ENCODE measurements around the gene DDR1.
"Not testable (repeated sequence)": the region's sequence is repeated elsewhere in the genome, so short reads cannot be mapped to it uniquely, and the experiment has no call there.

The DDR1 gene

DNA sequence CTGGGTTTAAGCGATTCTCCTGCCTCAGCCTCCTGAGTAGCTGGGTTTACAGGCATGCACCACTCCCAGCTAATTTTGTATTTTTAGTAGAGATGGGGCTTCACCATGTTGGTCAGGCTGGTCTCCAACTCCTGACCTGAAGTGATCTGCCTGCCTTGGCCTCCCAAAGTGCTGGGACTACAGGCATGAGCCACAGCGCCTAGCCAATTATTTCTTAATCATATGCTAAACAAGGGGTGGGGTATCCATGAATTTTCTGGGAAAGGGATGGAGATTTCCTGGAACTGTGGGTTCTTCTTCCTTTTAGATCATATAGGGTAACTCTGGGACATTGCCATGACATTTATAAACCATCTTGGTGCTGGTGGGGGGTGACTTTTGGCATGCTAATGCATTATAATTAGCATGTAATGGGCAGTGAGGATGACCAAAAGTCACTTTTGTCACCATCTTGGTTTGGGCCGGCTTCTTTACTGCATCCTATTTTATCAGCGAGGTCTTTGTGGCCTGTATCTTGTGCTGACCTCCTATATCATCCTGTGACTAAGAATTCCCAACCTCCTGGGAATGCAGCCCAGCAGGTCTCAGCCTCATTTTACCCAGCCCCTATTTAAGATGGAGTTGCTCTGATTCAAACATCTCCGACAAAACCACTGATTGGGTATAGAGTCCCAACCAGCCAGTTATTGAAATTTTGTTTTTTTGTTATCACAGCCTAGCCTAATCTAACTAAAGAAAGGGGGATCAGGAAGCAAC lies 29.9 kb upstream of the DDR1 start:
- DNase-seq (ENCODE audit: low read depth) = no peak

DNA sequence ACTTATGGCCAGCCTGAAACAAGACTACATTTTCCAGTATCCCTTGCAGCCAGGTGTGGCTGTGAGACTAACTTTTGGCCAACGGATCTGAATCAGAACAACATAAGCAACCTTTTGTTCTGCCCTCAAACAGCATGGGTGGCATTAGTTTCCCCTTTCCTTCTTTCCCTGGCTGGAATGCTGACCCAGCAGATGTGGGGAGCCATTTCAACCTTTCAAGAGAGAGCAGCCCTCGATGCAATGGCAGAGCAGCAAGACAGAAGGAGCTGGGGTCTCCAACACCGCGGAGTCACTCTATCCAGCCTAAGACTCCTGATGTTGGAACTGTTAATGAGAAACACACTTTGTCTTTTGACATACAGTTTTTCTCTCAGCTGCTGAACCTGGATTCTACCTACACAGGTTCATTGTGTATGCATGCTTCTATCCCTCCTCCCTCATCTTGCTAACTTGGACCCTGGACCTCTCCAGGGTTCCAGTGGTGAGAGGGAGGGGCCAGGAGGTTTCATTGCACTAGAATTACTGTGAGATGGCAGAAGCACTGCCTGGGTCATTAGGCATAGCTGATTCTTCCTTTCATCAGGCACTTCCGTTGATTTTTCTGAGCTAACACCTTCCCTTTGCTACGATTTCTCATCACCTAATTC lies 28.8 kb upstream of the DDR1 start:
- DNase-seq (ENCODE audit: low read depth) = no peak

DNA sequence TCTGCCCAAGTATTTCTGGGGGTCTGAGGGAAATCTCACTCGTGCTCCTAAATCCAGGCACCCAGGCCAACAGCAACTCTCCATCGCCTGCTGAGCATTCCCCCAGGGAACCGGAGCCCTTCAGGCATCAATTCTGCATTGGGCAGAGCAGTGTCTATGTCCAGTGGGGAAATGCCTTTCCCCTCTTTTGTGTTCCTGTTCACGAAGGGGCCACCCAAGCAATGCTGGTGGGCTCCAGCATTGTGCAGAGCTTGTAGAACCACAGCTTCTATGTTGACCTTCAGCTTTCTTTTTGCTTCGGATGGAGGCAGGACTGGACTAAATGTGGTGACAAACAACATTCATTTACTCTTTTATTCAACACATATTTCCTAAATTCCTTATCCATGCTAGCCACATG lies 27.2 kb upstream of the DDR1 start:
- DNase-seq (ENCODE audit: low read depth) = no peak

DNA sequence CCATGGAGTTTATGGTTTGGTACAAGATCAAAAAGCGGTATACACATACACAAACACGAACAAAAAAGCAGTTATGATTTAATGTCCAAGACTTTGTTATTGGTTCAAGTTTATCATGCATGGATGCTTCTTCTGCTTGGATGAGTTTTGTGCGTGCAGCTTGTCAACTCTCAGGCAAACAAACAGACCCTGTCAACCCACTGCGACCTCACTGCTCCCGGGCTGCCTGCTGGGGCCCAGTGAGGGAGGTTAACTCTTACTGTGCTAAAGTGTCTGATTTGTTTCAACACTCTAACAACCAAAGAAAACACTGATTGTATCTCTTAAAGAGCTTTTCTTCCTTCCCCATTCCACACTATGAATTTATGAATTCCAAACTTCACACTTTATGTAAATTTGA lies 26.8 kb upstream of the DDR1 start:
- DNase-seq (ENCODE audit: low read depth) = no peak

DNA sequence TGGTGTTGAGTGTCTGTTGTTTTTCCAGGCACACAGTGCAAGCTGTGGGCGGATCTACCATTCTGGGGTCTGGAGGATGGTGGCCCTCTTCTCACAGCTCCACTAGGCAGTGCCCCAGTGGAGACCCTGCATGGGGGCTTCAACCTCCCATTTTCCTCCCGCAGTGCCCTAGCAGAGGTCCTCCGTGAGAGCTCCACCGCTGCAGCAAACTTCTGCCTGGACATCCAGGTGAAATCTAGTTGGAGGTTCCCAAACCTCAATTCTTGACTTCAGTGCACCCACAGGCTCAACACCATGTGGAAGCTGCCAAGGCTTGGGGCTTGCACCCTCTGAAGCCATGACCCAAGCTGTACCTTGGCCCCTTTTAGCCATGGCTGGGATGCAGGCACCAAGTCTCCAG lies 24.6 kb upstream of the DDR1 start:
- DNase-seq (ENCODE audit: low read depth) = not testable (repeated sequence)

DNA sequence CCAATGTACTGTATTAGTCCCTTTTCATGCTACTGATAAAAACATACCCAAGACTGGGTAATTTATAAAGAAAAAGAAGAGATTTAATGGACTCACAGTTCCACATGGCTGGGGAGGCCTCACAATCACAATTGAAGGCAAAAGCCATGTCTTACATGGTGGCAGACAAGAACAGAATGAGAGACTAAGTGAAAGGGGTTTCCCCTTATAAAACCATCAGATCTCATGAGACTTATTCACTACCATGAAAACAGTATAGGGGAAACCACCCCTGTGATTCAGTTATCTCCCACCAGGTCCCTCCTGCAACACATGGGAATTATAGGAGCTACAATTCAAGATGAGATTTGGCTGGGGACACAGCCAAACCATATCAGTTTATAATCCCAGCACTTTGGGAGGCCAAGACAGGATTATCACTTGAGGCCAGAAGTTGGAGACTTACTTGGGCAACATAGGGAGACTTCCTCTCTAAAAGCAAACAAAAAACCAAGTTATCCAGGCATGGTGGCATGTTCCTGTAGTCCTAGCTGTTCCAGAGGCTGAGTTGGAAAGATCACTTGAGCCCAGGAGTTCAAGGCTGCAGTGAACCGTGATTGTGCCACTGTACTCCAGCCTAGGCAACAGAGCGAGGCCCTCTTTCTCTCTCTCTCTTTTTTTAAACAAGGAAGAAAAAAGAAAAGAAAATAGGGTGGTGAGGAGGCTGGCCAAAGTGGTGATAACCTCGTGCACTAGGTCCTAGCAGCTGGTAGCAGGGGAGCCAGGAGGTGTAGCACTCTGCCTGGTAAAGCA lies 22.9 kb upstream of the DDR1 start:
- no peak for DNase-seq (ENCODE audit: low read depth)

DNA sequence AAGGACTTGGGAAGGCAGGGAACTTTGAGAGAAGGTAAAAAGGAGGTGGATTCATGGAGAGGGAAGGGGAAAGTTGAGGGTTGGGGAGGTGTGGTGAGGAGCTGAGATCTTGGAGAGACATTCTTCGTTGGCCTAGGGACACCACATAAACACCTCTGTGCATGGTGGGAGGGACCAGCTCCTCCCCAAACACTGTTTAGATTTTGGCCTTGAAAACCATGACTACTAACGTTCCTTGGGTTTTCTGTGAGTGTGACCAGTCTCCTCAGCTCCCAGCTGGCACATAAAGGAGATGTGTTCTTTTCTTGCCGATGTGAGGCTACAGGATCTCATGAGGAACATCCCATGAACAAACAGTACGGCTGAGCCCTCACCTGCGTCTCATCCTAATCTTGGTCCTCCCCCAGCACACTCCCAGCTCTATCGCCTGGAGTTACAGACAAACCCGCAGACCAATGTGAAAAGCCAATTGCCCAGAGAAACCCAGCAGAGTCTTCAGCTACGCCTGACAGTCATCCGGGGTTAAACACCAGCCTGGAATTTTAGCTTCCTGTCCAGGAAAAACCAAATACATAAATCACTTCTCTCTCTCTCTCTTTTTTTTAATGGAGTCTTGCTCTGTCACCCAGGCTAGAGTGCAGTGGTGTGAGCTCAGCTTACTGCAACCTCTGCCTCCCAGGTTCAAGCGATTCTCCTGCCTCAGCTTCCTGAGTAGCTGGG lies 22.0 kb upstream of the DDR1 start:
- no peak for DNase-seq (ENCODE audit: low read depth)

DNA sequence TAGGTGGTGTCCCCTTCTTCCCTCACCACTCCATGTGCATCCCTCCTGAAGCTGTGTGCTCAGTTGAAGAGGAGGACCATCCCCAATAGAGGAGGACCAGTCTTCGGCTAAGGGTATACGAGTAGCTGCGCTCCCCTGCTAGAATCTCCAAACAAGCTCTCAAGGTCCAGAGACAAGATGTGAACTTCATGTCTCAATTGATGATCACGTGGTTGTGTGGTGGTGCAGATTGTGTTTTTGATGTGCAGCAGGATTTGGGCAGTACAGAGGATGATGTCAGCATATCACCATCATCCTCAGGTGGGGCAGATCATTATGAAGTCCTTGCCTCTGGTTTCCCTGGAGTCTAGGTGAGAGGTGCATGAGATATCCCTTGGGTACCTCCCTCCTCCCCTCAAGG lies 20.0 kb upstream of the DDR1 start:
- DNase-seq (ENCODE audit: low read depth) = no peak

DNA sequence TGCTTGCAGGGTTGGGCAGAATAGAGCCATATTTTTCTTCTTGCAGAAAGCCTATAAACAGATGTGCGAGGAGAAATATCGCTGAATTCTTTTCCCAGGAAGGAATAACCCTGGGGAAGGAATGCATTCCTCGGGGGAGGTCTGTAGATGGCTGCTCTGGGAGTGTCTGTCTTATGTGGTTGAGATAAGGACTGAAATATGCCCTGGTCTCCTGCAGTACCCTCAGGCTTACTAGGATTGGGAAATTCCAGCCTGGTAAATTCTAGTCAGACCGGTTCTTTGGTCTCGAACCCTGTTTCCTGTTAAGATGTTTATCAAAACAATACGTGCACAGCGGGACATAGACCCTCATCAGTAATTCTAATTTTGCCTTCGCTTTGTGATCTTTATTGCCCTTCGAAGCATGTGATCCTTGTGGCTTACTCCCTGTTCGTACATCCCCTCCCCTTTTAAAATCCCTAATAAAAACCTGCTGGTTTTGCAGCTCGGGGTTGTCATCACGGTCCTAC lies 15.0 kb upstream of the DDR1 start:
- DNase-seq (ENCODE audit: low read depth) = not testable (repeated sequence)

DNA sequence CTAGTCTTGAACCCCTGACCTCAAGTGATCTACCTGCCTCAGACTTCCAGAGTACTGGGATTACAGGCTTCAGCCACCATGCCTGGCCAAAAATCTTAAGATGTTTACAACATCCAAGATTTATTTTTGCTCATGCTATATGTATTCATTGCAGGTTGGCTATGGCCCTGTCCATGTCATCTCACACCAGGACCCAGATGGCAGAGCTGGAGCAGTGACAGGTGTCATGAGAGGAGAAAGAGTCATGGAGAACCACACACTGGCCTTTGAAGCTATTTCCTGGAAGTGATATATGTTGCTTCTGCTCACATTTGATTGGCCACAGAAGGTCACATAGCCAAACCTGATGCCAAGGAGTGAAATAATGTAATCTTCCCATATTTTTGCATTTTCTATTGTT lies 13.8 kb upstream of the DDR1 start:
- no peak for DNase-seq (ENCODE audit: low read depth)

DNA sequence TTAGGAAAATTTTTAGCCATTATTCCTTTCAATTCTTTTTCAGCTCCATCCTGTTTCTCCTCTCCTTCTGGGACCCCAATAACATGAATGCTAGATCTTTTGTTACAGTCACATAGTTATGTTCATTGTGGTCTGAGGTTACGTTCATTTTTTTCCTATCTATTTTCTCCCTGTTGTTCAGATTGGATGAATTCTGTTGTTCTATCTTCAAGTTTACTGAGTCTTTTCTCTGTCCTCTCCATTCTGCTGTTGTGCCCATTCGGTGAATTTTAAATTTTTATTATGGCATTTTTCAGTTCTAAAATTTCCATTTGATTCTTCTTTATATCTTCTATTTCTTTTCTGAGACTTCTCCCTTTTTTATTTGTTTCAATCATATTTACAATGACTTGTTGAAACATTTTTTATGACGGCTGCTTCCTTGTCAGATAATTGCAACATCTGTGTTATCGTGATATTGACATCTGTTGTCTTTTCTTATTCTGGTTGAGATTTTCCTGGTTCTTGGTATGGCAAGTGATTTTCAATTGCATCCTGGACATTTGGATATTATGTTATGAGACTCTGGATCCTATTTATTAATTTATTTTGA lies 12.6 kb upstream of the DDR1 start:
- no peak for DNase-seq (ENCODE audit: low read depth)

DNA sequence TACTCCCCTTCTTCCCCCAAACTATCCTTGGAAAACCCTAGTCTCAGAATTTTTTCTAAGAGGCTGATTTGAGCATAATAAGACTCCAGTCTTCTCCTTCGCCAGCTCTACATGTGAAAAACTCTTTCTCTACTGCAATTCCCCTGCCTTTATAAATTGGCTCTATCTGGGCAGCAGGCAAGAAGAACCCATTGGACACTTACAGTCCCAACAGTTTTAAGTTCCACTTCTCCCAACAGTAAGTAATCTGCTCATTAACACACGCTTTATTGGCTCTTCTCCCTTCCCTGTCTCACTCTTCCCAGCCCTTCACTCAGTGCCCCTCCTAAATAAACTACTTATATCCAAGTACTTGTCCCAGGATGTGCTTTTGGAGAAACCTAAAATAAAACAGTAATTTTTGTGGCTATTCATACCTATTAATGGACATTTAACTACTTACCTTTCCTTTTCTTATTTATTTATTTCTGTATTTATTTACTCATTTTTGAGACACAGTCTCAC lies 11.1 kb upstream of the DDR1 start:
- DNase-seq (ENCODE audit: low read depth) = no peak

DNA sequence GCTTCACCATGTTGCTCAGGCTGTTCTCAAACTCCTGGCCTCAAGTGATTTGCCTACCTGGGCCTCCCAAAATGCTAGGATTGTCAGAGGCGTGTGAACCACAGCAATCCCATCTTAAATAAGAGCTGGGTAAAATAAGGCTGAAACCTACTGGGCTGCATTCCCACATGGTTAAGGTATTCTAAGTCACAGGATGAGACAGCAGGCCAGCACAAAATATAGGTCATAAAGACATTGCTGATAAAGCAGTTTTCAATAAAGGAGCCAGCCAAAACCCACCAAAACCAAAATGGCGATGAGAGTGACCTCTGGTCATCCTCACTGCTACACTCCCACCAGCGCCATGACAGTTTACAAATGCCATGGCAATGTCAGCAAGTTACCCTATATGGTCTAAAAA lies 10.5 kb upstream of the DDR1 start:
- not testable (repeated sequence) for DNase-seq (ENCODE audit: low read depth)

DNA sequence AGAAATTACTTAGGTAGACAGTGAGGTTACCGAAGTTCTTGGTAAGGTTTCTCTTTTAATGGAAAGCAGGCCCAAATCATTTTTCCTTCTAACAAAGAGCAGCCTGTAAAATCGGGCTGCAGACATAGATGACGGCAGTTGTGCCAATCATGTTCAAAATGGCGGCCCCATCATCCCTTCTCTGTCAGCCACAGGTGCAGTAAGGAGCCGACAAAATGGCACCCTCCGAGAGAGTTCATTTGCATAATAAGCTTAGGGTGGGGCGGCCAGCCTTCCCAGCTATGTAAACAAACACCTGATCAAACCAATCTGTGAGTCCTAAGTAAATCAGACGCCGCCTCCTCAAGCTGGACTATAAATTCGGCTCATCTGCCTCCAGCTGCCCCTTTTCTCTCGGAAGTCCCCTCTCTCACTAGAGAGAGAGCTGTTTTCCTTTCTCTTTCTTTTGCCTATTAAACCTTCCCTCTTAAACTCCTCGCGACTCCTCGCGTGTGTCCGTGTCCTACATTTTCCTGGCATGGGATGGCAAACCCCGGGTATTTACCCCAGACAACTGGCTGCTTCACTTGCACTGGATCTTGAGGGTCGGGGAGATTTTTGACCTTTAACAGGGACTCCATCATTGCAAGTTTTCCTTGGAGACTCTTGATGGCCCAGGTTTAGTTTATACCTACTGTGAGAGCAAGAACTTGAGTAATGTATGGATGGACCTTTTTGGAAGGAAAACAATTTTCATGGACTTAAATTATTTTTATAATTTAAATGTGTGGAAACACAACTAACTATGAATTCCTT lies 8.9 kb upstream of the DDR1 start:
- no peak for DNase-seq (ENCODE audit: low read depth)

DNA sequence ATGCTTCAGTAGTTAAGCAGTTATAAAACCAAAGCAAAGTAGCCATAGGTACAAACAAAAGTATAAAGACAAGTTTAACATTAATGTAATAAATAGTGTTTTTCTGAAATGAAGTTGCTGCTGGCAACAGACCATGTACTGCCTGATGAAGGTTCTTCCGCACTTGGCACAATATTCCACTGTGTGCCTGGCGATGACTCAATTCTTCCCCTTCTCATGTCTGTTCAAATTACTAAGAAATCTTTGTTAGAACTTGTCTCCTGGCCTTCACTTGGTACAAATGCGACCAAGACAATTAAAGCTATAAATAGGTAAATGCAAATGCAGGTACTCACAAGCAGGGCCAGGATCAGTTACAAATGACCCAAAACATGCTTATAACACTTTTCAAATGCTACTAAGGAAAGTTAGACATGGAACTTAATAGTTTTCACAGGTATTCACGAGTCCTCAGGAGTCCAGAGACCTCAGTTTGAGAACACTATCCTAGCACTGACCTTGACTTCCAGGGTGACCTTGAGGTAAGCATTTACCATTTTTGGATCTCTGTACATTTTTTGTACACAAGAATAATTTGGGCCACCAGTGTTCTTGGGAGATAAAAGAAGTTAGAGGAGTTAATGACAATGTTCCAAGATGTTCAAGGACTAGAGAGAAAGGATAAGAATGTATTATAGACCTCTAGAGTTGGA lies 8.1 kb upstream of the DDR1 start:
- no peak for DNase-seq (ENCODE audit: low read depth)

DNA sequence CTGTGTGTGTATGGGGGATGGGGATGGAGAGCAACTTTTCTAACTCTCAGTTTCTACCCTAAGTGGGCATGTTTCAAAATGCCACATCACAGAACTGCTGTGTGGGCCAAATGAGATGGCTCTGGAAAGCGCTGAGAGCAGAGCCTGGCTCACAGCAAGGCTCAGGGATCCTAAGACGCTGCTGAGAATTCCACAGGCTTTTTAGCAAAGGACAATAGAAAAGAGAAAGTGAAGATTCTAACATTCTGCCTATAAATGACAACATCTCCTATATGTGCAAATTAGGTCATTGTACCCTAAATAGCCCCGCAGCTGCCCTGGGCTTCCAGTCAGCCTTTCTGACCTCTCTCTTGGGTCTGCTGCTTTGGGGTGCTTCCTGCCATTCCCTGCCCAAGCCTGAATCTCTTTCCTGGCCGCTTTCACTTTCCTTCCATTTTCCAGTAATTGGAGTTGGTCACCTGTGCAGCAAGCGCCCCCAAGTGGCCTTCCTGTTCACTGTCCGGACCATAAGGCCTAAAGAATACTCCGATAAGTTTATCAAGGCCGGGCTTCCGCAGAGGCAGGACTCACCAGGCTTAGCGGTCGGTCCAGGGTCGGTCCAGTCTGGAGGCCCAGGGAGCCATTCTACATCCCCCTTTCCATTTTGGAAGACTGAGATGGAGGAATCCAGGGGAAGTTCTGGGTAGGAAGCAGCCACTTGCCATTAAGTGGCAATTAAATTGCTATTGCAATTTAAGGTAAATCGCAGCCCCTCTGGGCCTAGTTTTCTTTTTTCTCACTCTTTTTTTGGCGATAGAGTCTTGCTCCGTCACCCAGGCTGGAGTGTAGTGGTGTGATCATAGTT lies 6.7 kb upstream of the DDR1 start:
- peak; percentile 57 for DNase-seq (ENCODE audit: low read depth)

DNA sequence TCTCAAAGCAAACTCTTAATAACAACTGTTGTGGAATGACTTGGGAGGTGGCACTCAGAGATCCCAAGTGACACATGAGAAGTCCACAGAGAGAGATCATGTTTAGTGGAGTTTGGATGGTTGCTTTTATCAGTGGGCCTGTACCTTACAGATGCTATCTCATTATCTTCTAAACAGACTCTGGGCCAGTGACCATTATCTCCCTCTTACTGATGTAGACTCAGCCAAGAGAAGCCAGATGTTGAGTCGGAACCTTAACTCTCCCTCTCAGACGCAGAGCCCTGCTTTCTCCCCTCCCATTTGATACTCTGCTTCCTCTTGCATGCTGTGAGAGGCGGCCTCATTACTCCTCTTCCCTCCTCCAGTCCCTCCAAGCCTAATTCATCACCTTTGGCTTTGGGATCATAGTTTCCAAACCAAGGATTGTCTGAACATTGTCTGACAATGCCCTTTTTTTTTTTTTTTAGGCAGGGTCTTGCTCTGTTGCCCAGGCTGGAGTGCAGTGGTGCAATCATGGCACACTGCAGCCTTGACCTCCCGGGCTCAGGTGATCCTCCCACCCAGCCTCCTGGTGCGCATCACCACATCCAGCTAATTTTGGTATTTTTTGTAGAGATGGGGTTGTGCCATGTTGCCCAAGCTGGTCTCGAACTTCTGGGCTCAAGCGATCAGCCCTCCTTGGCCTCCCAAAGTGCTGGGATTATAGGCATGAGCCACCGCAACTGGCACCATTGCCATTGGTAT lies 4.5 kb upstream of the DDR1 start:
- DNase-seq (ENCODE audit: low read depth) = no peak

DNA sequence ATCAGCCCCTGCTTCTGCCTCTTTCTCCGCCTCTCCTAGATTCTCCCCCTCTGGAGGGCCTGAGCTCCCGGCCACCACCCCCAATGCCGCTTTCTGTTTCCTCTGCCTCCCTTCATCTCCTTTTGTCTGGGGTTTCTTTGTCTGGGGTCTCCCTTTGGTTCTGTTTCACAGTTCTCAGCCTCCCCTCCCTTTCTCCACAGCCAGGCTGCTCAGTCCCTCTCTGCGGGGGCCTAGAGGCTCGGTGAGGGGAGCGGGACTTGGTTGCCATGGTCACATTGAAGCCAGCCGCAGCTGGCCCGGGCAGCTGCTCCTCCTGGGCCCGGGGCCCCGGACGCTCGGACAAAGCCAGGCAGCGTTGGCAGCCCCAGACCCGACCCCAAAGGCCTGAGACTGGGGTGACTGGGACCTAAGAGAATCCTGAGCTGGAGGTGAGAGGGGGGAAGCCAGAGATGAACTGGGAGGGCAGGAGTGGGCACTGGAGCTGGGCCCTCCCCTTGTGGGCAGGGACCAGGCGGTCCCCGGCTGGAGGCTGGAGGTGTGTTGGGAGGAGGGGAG lies 3.5 kb upstream of the DDR1 start:
- no peak for DNase-seq (ENCODE audit: low read depth)
